DMS114 treated with DMSO at 0.1 percent for 48 hours (cell line): ENCODE data around the gene AP4S1.
"Not testable (repeated sequence)": the region's sequence is repeated elsewhere in the genome, so short reads cannot be mapped to it uniquely, and the experiment has no call there.

Experiments
- DNase-seq: peaks from one replicate; lab custom pipeline; 2025; ENCODE audit not compliant: unreplicated experiment; lab: John Stamatoyannopoulos, UW

The AP4S1 gene

GRCh38 chr14:31085027-31085426 lies 59.6 kb downstream of the AP4S1 start:
- no peak for DNase-seq

- DNase-seq = not testable (repeated sequence)
These were observed 61.0 kb downstream of the AP4S1 start for GRCh38 chr14:31086466-31086865.

- no peak for DNase-seq
These were observed 65.7 kb downstream of the AP4S1 start for GRCh38 chr14:31090883-31091764.

GRCh38 chr14:31092160-31092708 lies 66.8 kb downstream of the AP4S1 start:
- no peak for DNase-seq

- DNase-seq = not testable (repeated sequence)
These were observed 68.7 kb downstream of the AP4S1 start for GRCh38 chr14:31093884-31094839.

GRCh38 chr14:31095817-31096216 lies 70.4 kb downstream of the AP4S1 start:
- DNase-seq = not testable (repeated sequence)

GRCh38 chr14:31096255-31096654 lies 70.8 kb downstream of the AP4S1 start:
- DNase-seq = no peak

GRCh38 chr14:31097081-31097480 lies 71.6 kb downstream of the AP4S1 start:
- no peak for DNase-seq

DNA sequence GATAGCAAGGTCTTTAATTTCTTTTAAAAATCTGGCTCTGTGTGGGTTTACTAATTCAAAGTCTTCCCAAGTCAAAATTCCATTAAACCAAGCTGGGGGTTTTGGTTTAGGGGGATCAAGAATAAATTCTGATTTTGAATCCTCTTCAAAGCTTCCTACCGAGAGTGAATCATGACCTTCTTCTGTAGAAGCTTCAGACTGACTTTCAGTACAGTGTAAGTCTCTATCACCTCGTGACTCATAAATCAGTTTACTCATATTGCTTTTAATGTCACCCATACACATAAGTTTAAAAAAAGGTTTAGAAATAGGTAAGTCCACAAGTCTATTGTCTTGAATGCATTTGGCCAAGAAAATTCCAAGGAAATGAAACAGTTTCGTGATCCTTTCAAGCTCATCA lies 81.3 kb downstream of the AP4S1 start:
- DNase-seq = no peak

DNA sequence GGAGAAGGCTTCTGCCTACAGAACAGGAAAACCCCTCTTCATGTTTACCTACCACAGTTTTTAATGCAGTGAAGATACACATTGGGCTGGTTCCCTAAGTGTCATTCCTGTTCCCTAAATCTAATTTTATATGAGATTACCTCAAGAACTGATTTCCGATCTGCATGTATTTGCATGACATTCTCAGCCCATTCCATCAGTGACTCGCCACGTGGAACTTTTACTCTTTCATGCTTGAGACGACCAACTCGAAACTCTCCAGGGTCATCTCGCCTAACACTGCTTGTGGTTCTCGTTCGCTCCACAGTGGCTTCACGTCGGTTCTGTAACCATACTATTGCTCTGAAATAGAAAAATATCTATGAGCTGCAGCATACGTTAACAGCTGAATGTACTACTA lies 83.8 kb downstream of the AP4S1 start:
- no peak for DNase-seq

DNA sequence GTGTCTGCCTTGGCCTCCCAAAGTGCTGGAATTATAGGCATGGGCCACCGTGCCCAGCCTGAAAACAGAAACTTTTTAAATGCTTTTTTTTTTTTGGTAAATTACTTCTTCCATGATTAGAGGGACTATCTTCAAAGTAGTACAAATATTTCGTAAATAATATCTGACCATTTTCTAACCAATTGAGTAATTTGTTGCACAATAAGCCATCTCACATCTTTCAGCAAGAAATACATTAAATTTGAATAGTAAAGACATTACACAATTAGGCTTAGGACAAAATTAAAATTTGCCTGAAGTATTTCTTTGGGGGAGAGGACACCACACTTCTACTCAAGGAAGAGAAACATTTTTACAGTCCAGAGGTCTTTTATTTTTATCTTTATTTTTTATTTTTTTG lies 85.4 kb downstream of the AP4S1 start:
- no peak for DNase-seq

DNA sequence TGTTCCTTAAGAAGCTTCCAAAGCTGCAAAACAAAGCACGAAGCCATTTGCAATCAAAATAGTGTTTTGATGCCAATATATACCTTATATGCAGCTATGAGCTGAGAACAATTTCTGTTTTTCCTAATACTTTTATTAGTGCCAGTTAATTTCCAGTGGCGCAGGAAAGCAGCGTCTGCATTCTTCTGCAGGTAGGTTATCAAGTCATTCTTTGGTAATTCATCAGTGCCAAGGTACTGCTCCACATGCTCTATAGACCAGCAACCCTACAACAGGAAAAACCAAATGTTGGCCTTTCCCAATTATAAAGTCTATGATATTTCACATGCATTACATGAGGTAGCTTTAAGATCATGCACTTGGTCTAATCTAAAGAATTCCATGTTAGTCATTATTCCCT lies 88.3 kb downstream of the AP4S1 start:
- DNase-seq = no peak

GRCh38 chr14:31118892-31119291 lies 93.4 kb downstream of the AP4S1 start:
- no peak for DNase-seq

DNA sequence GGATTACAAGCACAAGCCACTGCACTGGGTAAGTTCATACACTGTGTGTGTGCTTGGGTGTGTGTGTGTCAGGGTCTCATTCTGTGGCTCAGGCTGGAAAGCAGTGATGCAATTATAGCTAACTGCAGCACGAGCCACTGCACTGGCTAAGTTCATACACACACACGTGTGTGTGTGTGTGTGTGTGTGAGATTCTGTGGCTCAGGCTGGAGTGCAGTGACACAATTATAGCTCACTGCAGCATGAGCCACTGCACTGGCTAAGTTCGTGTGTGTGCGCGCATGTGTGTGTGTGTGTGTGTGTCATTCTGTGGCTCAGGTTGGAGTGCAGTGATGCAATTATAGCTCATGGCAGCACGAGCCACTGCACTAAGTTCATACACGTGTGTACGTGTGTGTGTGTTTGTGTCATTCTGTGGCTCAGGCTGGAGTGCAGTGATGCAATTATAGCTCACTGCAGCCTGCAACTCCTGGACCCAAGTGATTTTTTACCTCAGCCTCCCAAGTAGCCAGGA lies 96.7 kb downstream of the AP4S1 start:
- no peak for DNase-seq

DNA sequence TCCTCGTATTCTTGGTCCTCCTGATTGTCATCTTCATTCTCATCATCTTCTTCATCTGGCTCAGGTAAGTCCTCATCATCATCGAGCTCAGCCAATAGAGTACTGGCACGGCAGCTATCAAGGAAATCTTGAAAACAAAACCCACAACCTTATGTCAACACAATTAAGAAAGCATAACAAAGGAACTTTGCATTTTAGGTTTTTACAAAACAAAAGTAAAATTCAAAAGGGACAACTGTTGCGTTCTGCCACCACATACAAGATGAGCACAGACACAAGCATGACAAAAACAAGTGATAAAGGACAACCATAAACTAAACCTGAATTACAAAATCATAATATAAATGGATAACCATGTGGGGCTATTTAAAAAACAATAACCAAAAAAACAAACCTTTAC lies 97.5 kb downstream of the AP4S1 start:
- no peak for DNase-seq

DNA sequence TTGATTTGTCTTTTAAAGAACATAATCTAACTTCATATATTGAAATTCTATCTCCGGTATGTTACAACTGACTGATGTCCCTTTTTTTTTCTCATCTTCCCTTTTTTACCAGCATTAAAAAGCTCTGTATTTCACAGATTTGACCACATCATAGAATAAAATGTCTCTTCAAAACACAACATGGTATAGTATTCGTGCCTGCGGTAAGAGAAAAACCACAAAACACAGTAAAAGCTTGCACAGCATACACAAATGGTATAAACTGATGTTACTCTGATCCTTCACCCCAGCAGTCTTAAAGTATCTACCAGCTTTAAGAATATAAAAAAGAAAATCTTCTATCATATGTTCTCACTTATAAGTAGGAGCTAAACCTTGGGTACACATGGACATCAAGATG lies 98.7 kb downstream of the AP4S1 start:
- DNase-seq = no peak

- no peak for DNase-seq
These were observed 99.8 kb downstream of the AP4S1 start for GRCh38 chr14:31125231-31125630.

DNA sequence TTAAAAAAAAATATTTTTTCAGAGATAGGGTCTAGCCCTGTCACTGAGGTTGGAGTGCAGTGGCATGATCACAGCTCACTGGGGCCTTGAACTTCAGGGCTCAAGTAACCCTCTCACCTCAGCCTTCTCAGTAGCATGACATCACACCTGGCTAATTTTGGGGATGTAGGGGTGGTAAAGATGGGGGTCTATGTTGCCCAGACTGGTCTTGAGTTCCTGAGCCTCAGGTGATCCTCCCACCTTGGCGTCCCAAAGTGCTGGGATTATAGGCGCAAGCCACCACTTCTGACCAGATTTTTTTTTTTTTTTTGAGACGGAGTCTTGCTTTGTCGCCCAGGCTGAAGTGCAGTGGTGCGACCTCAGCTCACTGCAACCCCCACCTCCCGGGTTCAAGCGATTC lies 101.2 kb downstream of the AP4S1 start:
- DNase-seq = no peak

- no peak for DNase-seq
These were observed 102.2 kb downstream of the AP4S1 start for GRCh38 chr14:31127690-31128089.

DNA sequence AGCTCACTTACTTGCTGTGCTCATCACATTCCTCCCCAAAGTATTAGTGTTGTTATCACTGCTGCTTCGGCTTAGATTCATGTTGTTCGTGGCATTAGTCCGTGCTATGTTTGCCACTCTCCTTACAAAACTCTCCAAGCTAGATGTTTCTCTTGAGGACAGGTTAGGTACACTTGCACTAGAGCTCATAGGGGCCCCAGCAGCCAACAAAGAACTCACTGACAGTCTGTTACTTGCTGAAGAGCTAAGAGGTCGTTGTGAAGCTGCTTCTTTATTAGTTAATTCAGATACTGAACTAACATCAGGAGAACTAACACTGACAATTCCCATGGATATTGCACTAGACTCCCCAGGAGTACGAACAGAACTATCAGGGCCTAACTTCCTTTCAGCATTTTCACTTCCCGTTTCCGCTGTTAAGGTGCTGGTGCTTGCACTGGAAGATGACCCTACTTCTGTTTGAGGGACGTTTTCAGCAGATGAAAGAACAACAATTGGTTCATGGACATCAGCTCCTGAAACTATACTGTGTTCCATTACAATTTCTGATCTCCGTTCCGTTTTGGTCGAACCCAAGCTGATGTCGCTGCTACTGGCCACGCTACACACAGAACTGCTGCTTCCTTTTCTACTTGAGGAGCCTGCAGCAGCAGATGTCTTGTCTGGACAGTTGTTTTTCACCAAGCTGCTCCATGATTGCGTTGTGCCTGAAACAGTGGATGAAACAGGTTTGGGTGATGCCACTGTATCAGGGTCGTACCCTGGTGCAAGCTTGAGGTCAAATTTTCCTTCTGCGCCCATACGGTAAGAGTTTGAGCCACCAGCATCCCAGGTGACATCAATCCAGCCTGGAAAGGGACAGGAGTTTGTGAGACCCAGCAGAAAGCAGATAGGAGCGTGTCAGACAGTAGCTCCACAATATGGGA lies 103.4 kb downstream of the AP4S1 start:
- no peak for DNase-seq
